ENCODE data around the gene CTAGE9.
"Not testable (repeated sequence)": the region's sequence is repeated elsewhere in the genome, so short reads cannot be mapped to it uniquely, and the experiment has no call there.

The CTAGE9 gene, protein sequence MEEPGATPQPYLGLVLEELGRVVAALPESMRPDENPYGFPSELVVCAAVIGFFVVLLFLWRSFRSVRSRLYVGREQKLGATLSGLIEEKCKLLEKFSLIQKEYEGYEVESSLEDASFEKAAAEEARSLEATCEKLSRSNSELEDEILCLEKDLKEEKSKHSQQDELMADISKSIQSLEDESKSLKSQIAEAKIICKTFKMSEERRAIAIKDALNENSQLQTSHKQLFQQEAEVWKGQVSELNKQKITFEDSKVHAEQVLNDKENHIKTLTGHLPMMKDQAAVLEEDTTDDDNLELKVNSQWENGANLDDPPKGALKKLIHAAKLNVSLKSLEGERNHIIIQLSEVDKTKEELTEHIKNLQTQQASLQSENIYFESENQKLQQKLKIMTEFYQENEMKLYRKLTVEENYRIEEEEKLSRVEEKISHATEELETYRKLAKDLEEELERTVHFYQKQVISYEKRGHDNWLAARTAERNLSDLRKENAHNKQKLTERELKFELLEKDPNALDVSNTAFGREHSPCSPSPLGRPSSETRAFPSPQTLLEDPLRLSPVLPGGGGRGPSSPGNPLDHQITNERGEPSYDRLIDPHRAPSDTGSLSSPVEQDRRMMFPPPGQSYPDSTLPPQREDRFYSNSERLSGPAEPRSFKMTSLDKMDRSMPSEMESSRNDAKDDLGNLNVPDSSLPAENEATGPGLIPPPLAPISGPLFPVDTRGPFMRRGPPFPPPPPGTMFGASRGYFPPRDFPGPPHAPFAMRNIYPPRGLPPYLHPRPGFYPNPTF

DNA sequence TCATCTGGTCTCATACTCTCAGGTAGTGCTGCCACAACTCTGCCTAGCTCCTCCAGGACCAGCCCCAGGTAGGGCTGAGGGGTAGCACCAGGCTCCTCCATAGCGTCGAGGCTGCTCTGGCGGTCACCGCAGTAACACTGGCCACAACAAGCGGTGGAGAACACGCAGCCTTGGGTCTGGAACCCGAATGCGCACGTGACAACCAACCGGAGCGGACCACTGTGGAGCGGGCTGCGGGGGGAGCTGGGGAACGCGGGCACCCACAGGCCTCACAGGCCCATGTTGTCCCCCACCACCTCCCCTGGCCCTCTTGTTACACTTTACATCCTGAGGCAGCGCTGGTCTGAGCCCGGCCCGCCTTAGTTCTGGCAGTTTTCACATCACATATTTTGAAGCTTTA lies at the start of gene CTAGE9:
TSS of gene CTAGE9 (minus strand) at position 101 of the 400 bp plus-strand sequence. CDS start at position 101, 0 bp downstream.
- not testable (repeated sequence) for H3K4me3 Mint-ChIP-seq; H3K4me1 Mint-ChIP-seq (ENCODE audit: low read depth); DNase-seq (ENCODE audit: low spot score); H3K27ac Mint-ChIP-seq; H3K36me3 Mint-ChIP-seq (ENCODE audit: low read depth); H3K27me3 Mint-ChIP-seq (ENCODE audit: low read depth); H3K9me3 Mint-ChIP-seq

DNA sequence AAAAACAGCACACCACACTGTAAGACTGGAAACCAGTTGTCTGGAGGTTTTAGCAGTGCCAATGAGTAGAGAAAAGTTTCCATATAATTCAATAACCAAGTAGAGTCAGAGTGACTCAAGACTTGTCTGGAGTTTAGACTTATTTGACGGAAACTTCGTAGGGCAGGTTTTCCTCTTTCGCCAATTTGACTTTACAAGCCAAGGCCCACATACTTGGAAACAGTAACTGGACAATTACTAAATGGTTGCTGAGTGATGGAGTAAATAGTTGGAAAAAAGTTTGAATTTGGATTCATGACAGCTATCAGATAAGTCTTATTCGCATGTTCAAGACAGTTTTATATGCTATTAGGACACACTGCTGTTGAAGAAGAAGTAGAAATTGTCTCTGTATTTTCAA lies 48.1 kb upstream of the CTAGE9 start:
- H3K27ac Mint-ChIP-seq, result no peak overlapping the region
- H3K27me3 Mint-ChIP-seq (ENCODE audit: low read depth), result peaks cover 14% of the 10 kb centered on the region
- no peak for DNase-seq (ENCODE audit: low spot score)
- no peaks in the 10 kb centered on the region for H3K9me3 Mint-ChIP-seq
- H3K4me3 Mint-ChIP-seq, result no peak overlapping the region
- peaks cover 7% of the 10 kb centered on the region for H3K4me1 Mint-ChIP-seq (ENCODE audit: low read depth)
- H3K36me3 Mint-ChIP-seq (ENCODE audit: low read depth), result no peaks in the 10 kb centered on the region

DNA sequence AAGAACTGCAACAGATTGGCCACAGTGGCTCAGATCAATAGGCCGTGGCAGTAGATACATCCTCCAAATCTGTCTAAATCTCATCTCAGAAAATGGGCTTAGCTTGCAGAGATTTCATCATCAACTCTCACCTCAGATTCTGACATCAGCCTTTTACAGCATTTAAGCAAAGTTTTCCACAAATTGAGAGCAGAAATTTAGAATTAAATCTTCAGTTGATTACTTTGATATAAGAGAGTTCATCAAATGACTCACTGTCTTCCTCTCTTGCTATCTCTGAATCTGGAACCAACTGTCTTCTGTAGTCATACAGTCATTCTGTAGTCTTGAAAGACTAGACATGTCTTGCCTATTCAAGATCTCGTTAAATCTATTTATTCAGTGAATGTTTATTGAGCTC lies 45.2 kb upstream of the CTAGE9 start:
- H3K36me3 Mint-ChIP-seq (ENCODE audit: low read depth), result no peaks in the 10 kb centered on the region
- H3K27me3 Mint-ChIP-seq (ENCODE audit: low read depth), result peaks cover 6% of the 10 kb centered on the region
- no peak for DNase-seq (ENCODE audit: low spot score)
- H3K4me1 Mint-ChIP-seq (ENCODE audit: low read depth), result peaks cover 7% of the 10 kb centered on the region
- no peak overlapping the region for H3K4me3 Mint-ChIP-seq
- H3K9me3 Mint-ChIP-seq, result no peaks in the 10 kb centered on the region
- H3K27ac Mint-ChIP-seq, result no peak overlapping the region

DNA sequence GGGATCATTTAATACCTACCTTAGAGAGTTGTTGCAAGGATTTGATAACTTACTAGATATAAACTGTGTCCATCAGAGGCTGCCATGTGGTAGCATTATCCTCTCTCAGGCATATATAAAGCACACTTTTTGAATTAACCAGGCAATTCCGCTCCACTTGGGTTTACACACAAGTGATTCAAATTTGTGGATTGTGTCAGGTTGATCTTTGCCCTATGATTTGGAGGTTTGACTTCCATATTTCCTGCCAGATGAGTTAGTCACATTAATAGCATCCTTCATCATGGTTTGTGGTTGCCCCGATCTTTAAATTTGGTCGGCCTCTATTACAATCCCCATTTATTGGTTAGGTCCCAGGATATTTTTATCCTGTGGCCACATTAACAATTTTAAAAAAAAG lies 44.8 kb upstream of the CTAGE9 start:
- Mint-ChIP-seq H3K4me1 (ENCODE audit: low read depth) (peaks cover 7% of the 10 kb centered on the region), H3K9me3 (no peaks in the 10 kb centered on the region), H3K4me3 (no peak overlapping the region), H3K36me3 (ENCODE audit: low read depth) (no peaks in the 10 kb centered on the region), H3K27me3 (ENCODE audit: low read depth) (peaks cover 6% of the 10 kb centered on the region), H3K27ac (no peak overlapping the region)
- DNase-seq (ENCODE audit: low spot score), result no peak

DNA sequence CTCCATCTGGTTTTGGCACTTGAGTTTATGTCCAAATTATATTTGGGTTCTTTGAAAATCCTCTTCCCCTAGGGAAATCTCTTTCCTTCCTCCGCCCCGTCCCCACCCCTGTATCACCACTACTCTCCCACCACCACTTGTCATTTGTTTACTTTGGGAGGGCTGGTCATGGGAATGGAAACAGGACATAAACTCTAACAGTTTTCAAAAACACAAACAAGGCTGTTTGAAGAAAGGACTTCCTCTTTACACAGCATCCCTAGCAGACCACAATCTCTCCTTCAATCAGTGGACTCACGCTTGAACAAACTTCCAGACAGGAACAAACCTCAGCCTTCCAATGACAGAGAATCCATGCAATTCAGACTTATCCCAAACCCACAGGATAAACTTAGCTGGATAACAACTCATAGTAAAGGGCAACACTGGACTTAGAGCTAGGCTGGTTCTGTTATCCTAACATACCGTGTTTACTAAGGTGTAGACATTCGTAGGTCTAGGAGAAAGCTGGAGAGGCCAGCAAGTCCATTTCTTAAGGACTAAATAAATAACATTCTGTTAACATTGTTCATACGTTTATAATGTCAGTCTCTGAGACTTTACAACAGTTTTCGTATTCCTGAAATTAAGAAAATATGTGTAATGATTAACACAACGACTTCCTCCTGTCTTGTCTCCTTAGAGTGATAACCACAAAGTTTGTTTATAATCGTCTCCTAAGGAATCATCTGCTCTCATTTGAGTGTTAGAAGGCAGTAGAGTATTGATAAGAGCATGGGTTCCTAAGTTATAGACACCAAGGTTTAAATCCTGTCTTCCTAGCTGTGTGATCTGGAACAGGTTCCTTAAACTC lies 44.1 kb upstream of the CTAGE9 start:
- Mint-ChIP-seq H3K27ac (no peak overlapping the region), H3K36me3 (ENCODE audit: low read depth) (no peaks in the 10 kb centered on the region), H3K9me3 (no peaks in the 10 kb centered on the region), H3K4me1 (ENCODE audit: low read depth) (peaks cover 7% of the 10 kb centered on the region), H3K27me3 (ENCODE audit: low read depth) (peaks cover 3% of the 10 kb centered on the region), H3K4me3 (no peak overlapping the region)
- no peak for DNase-seq (ENCODE audit: low spot score)

DNA sequence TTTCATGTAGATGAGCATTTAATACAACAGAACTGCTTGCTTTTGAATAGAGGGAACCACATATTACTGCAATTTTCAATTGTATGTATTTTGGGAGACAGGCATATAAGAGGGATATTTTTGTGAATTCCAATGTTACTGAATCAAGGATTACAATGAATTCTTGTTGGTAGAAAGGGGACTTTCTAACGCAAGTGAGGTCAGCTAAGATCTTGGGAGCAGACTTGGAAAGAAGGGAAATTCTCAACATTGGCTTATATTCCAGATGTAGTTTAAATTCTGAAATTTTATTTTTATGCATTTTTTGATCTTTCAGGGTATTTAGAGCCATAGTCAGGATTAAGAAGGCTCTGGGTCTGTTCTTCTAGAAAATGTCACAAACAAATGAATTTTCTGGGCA lies 43.3 kb upstream of the CTAGE9 start:
- H3K4me1 Mint-ChIP-seq (ENCODE audit: low read depth), result peaks cover 7% of the 10 kb centered on the region
- H3K27ac Mint-ChIP-seq, result no peak overlapping the region
- H3K27me3 Mint-ChIP-seq (ENCODE audit: low read depth), result peaks cover 2% of the 10 kb centered on the region
- H3K36me3 Mint-ChIP-seq (ENCODE audit: low read depth), result no peaks in the 10 kb centered on the region
- no peak overlapping the region for H3K4me3 Mint-ChIP-seq
- no peak for DNase-seq (ENCODE audit: low spot score)
- no peaks in the 10 kb centered on the region for H3K9me3 Mint-ChIP-seq

DNA sequence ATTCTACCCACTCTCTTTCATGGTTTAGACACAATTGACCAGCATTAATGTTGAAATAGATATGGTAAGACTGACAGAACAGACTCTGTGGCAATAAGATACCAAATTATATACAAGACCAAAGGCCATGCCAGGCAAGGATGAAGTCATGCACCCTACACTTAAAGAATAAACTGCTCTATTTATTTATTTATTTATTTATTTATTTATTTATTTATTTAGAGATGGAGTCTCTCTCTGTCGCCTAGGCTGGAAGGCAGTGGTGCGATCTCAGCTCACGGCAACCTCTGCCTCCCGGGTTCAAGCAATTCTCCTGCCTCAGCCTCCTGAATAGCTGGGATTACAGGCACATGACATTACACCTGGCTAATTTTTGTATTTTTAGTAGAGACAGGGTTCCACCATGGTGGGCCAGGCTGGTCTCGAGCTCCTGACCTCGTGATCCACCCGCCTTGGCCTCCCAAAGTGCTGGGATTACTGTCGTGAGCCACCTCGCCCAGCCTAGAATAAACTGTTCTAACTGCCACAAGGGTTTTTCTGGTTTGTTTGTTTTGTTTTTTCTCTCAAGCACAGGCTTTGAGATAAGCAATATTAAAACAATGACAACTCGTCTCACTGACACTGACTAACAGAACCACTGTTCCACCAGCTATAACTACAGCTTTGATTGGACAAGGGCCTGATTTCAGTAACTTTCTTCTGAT lies 40.3 kb upstream of the CTAGE9 start:
- not testable (repeated sequence) for H3K4me3 Mint-ChIP-seq; H3K9me3 Mint-ChIP-seq; DNase-seq (ENCODE audit: low spot score); H3K27ac Mint-ChIP-seq; H3K4me1 Mint-ChIP-seq (ENCODE audit: low read depth); H3K36me3 Mint-ChIP-seq (ENCODE audit: low read depth); H3K27me3 Mint-ChIP-seq (ENCODE audit: low read depth)

DNA sequence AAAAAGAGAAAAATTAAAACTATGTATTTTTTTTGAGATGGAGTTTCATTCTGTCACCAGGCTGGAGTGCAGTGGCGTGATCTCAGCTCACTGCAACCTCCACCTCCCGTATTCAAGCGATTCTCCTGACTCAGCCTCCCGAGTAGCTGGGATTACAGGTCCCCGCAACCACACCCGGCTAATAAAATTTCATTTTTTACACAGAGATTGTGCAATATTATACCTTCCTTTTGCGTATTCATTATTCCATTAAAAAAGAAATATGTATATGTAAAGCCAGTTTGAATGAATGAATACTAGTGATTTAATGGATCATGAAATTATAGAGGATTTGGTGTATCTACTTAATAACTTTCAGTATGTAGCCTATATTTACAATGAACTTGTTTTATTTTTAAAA lies 38.2 kb upstream of the CTAGE9 start:
- no peak for DNase-seq (ENCODE audit: low spot score)
- no peaks in the 10 kb centered on the region for H3K9me3 Mint-ChIP-seq
- H3K27me3 Mint-ChIP-seq (ENCODE audit: low read depth), result peaks cover 2% of the 10 kb centered on the region
- no peak overlapping the region for H3K27ac Mint-ChIP-seq
- no peak overlapping the region for H3K4me3 Mint-ChIP-seq
- H3K36me3 Mint-ChIP-seq (ENCODE audit: low read depth), result no peaks in the 10 kb centered on the region
- H3K4me1 Mint-ChIP-seq (ENCODE audit: low read depth), result no peaks in the 10 kb centered on the region

DNA sequence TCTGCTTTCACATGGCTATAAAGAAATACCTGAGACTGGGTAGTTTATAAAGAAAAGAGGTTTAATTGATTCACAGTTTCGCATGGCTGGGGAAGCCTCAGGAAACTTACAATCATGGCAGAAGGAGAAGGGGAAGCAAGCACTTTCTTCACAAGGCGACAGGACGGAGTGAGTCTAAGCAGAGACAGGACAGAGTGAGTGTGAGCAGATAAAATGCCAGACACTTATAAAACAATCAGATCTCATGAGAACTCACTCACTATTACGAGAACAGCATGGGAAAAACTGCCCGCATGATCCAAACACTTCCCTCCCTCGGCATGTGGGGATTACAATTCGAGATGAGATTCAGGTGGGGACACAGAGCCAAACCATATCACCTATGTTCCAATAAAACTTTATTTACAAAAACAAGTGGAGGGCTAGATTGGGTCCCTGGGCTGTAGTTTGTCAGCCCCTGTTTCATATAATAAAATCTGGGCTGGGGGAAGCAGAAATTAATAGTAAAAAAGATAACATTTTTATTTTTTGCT lies 37.1 kb upstream of the CTAGE9 start:
- no peak for DNase-seq (ENCODE audit: low spot score)
- Mint-ChIP-seq H3K36me3 (ENCODE audit: low read depth) (no peaks in the 10 kb centered on the region), H3K27ac (no peak overlapping the region), H3K4me1 (ENCODE audit: low read depth) (no peaks in the 10 kb centered on the region), H3K9me3 (no peaks in the 10 kb centered on the region), H3K4me3 (no peak overlapping the region), H3K27me3 (ENCODE audit: low read depth) (peaks cover under 1% of the 10 kb centered on the region)

DNA sequence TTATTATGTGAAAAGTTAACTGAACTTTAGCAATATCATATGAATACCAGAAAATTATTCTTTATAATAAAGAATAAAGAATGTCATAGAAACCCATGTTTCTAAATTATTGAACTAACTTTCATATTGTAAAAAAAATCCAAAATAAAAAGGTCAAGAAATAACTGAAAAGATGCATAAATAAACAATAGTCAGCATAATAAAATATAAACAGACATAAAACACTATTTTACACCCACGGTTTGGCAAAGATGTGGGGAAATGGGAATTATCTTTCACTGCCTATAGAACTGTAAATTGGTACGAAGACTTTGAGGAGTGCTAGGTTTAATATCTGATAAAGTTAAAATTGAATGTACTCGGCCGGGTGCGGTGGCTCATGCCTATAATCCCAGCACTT lies 34.7 kb upstream of the CTAGE9 start:
- H3K36me3 Mint-ChIP-seq (ENCODE audit: low read depth), result no peaks in the 10 kb centered on the region
- H3K4me3 Mint-ChIP-seq, result no peak overlapping the region
- H3K4me1 Mint-ChIP-seq (ENCODE audit: low read depth), result no peaks in the 10 kb centered on the region
- no peaks in the 10 kb centered on the region for H3K9me3 Mint-ChIP-seq
- H3K27ac Mint-ChIP-seq, result no peak overlapping the region
- DNase-seq (ENCODE audit: low spot score), result no peak
- no peaks in the 10 kb centered on the region for H3K27me3 Mint-ChIP-seq (ENCODE audit: low read depth)

DNA sequence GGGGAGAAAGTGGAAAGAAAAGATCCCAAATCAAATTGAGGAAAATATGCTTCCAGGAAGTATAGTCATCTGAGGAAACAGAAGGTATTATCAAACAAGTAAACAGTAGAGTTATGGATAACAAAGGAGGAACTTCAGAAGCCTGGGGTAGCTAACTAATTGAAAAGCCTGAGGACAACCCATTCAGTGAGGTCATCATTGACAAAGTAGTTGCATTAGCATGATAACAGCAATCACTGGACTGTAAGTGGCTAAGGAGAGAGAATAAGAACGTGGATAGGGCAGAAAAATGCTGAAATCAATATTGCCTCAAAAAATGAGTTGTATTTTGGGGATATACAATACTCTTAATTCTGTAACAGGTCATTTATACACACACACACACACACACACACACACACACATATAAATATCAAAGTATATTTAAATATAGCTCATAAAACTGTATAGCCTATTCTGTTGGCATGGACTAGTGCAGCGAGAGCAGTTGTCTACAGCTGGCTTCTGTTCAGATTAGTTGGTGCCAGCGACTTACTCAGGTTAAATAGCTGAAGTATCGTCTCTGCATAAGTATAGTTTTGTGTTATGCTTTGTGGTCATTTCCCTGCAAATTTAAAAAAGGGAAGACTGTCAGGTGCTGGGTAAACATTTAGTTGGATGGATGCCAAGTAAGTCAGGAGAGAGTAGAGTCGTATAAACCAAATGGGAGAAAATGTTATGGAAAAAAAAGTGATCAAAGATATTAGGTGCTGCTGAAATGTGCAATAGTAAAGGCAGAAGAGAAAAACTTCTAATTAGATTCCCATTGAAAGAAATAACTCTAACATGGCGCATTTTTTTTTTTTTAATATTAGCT lies 33.8 kb upstream of the CTAGE9 start:
- H3K27ac Mint-ChIP-seq, result no peak overlapping the region
- H3K4me1 Mint-ChIP-seq (ENCODE audit: low read depth), result no peaks in the 10 kb centered on the region
- H3K27me3 Mint-ChIP-seq (ENCODE audit: low read depth), result no peaks in the 10 kb centered on the region
- DNase-seq (ENCODE audit: low spot score), result no peak
- no peak overlapping the region for H3K4me3 Mint-ChIP-seq
- H3K36me3 Mint-ChIP-seq (ENCODE audit: low read depth), result no peaks in the 10 kb centered on the region
- H3K9me3 Mint-ChIP-seq, result no peaks in the 10 kb centered on the region

DNA sequence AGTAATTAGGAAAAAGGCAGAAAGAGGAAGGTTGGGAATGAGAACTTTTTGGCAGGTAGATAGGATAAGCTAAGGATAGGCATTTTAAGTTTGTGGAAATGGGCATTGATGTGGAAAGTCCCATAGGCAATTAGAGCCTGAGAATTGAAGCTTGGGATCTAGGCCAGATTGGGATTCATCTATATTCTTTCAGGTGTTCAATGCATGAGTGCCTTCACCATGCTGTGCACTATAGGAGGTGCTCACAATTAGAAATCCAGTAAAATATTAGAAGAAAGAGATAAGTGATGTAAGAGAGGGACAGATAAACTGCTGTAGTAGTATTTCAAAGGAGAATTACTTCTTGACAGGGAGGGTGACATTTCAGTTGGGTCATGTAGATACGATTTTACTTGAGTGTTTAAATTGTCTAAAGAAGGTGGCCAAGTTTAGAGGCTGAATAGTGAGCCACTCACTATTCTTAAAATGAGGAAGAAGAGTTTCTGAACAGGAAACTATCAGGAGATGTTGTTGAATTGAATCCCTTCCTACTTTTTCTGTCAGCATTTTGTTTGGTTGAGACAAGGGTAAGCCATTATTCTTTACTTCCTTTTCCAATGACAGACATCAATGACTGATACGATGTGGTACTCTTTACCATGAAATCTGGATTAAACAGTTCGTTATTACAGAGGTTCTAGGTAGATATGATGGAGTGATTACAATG lies 31.0 kb upstream of the CTAGE9 start:
- H3K27ac Mint-ChIP-seq, result no peak overlapping the region
- H3K4me3 Mint-ChIP-seq, result no peak overlapping the region
- no peaks in the 10 kb centered on the region for H3K36me3 Mint-ChIP-seq (ENCODE audit: low read depth)
- H3K9me3 Mint-ChIP-seq, result no peaks in the 10 kb centered on the region
- H3K27me3 Mint-ChIP-seq (ENCODE audit: low read depth), result no peaks in the 10 kb centered on the region
- no peak for DNase-seq (ENCODE audit: low spot score)
- no peaks in the 10 kb centered on the region for H3K4me1 Mint-ChIP-seq (ENCODE audit: low read depth)

All from T-helper 2 cell treated with Interferon-gamma antibody and Interleukin-4, amounts not matched to agents 5 μg/mL and 100 μg/mL, for 36 hours (primary cell).